HFF-Myc (cell line): ENCODE measurements around the gene SCIN.
A peak's percentile ranks its signal among the peaks of the same experiment; 100 is the strongest.

Experiments
- DNase-seq: peaks from one replicate; pipeline ENCODE4 v3.0.0-alpha.2; 2011; ENCODE audit warnings: low read depth; ENCODE audit errors: extremely low read depth
- H3K4me3 ChIP-seq: replicated peaks from 2 replicates; pipeline ENCODE4 v1.5.1; 2011; ENCODE audit warnings: low read depth, mild to moderate bottlenecking, control low read depth, low read length
- CTCF ChIP-seq: IDR thresholded peaks from 2 replicates; pipeline ENCODE4 v1.5.1; 2012; ENCODE audit warnings: mild to moderate bottlenecking, low read depth, low read length, control low read depth; ENCODE audit errors: missing control alignments

SCIN gene

GRCh38 chr7:12609561-12609960 lies 39.0 kb downstream of the SCIN start:
- no peak for DNase-seq
- H3K4me3 ChIP-seq = no peak overlapping the region
- TF ChIP-seq CTCF = no peak

GRCh38 chr7:12610899-12611298 lies 40.4 kb downstream of the SCIN start:
- TF ChIP-seq CTCF = no peak
- no peak overlapping the region for H3K4me3 ChIP-seq
- no peak for DNase-seq

GRCh38 chr7:12612622-12613021 lies 42.1 kb downstream of the SCIN start:
- TF ChIP-seq CTCF = no peak
- DNase-seq = no peak
- H3K4me3 ChIP-seq = no peak overlapping the region

- no peak for TF ChIP-seq CTCF
- DNase-seq = no peak
- no peak overlapping the region for H3K4me3 ChIP-seq
These were observed 49.0 kb downstream of the SCIN start for GRCh38 chr7:12619461-12620069.

GRCh38 chr7:12620371-12620770 lies 49.9 kb downstream of the SCIN start:
- no peak for DNase-seq
- no peak for TF ChIP-seq CTCF
- no peak overlapping the region for H3K4me3 ChIP-seq

GRCh38 chr7:12623223-12623622 lies 52.7 kb downstream of the SCIN start:
- no peak for DNase-seq
- TF ChIP-seq CTCF = no peak
- H3K4me3 ChIP-seq = no peak overlapping the region

GRCh38 chr7:12623885-12624498 lies 53.5 kb downstream of the SCIN start:
- no peak overlapping the region for H3K4me3 ChIP-seq
- TF ChIP-seq CTCF = peak; percentile 52
- no peak for DNase-seq
